Natural killer cell (primary cell): ENCODE data around the gene CRYBA2. TPM values are rescaled to one million over a fixed set of nuclear protein-coding genes. Genes with fewer than 3 reads are reported as not detected.

Source experiments
- ATAC-seq, 3 donors: fragments of 150-1000 bp in 2 of 3; fragments of 200-7000 bp in 1 of 3; cut with Tn5 transposase; 1 replicate in 1 of 3; 2 replicates in 2 of 3; pipeline ENCODE4 v1.10.0; 2021; ENCODE audit warnings: mild to moderate bottlenecking in 2 of 3, moderate library complexity in 2 of 3
- DNase-seq, 2 donors: peaks; one replicate each; pipeline versions ENCODE4 v3.0.0 to v3.0.0-alpha.2; 2013 to 2021; ENCODE audit warnings: mixed read lengths in 1 of 2
- H3K27ac ChIP-seq: one replicate; pipeline ENCODE4 v1.5.1; 2013; ENCODE audit warnings: mild to moderate bottlenecking, low read length
- H3K27me3 ChIP-seq: one replicate; pipeline ENCODE4 v1.6.1; 2013; ENCODE audit warnings: low read length; ENCODE audit not compliant: control insufficient read depth, insufficient read depth
- H3K36me3 ChIP-seq: one replicate; pipeline ENCODE4 v1.6.1; 2013; ENCODE audit warnings: low read length; ENCODE audit not compliant: control insufficient read depth, insufficient read depth
- H3K4me1 ChIP-seq: one replicate; pipeline ENCODE4 v1.6.1; 2013; ENCODE audit warnings: low read length; ENCODE audit not compliant: control insufficient read depth, insufficient read depth
- H3K4me3 ChIP-seq: one replicate; pipeline ENCODE4 v1.5.1; 2013; ENCODE audit warnings: low read length
- H3K9me3 ChIP-seq: one replicate; pipeline ENCODE4 v1.6.1; 2013; ENCODE audit warnings: low read length; ENCODE audit not compliant: control insufficient read depth, insufficient read depth
- H3K27ac Mint-ChIP-seq, 2 donors: one replicate each; pipeline ENCODE4 v1.8.0; 2022; ENCODE audit warnings: mild to moderate bottlenecking in 2 of 2, mixed read lengths in 2 of 2, moderate library complexity in 1 of 2
- H3K27me3 Mint-ChIP-seq, 2 donors: one replicate each; pipeline ENCODE4 v1.8.0; 2022; ENCODE audit warnings: low read depth in 2 of 2, mixed read lengths in 2 of 2
- H3K36me3 Mint-ChIP-seq: one replicate; pipeline ENCODE4 v1.8.0; 2022; ENCODE audit warnings: mixed read lengths
- H3K4me1 Mint-ChIP-seq, 2 donors: one replicate each; pipeline ENCODE4 v1.8.0; 2022; ENCODE audit warnings: mixed read lengths in 2 of 2
- H3K4me3 Mint-ChIP-seq: one replicate; pipeline ENCODE4 v1.8.0; 2022; ENCODE audit warnings: mild to moderate bottlenecking, moderate library complexity, mixed read lengths
- H3K9me3 Mint-ChIP-seq, 2 donors: one replicate each; pipeline ENCODE4 v1.8.0; 2022; ENCODE audit warnings: mixed read lengths in 2 of 2
- CTCF ChIP-seq: fragments of 200-600 bp; IDR thresholded peaks from one replicate; pipeline ENCODE4 v1.8.0; 2022; ENCODE audit warnings: antibody characterized with exemption
- WGBS: methylation state at CpG from one replicate; pipeline ENCODE4 v1.1.7; 2013; ENCODE audit warnings: missing lambda C conversion rate; ENCODE audit not compliant: insufficient coverage; 5-methylcytosine and 5-hydroxymethylcytosine counted together
- intact Hi-C: fragments of 100-400 bp; cut with micrococcal nuclease; formaldehyde crosslinking; loops from one replicate; pipeline ENCODE4 v1.14.2; 2022
- total RNA-seq, 4 donors: library from RNA; stranded (reverse); fragments of 120-200 nt in 1 of 4; gene quantifications; one replicate each; pipeline versions ENCODE4 v1.2.3 to v1.2.4, GENCODE V29; 2013 to 2022

Gene CRYBA2
- total RNA-seq, 3 donors from 2014 or later (not counting 1 experiment from before 2014, with no cell fraction given): not detected

GRCh38 chr2:218953366-218953954, 39.8 kb downstream of the CRYBA2 start:
- DNase-seq: no peak
- H3K27ac Mint-ChIP-seq: no peak overlapping the region
- no peak for TF ChIP-seq CTCF
- no peaks in the 10 kb centered on the region for H3K4me1 Mint-ChIP-seq
- Histone ChIP-seq H3K4me3 (no peak overlapping the region), H3K4me1 (no peaks in the 10 kb centered on the region), H3K9me3 (no peaks in the 10 kb centered on the region), H3K27ac (no peak overlapping the region), H3K36me3 (no peaks in the 10 kb centered on the region), H3K27me3 (peaks cover 8% of the 10 kb centered on the region)
- ATAC-seq: no peak
- no peaks in the 10 kb centered on the region for H3K9me3 Mint-ChIP-seq
- H3K27me3 Mint-ChIP-seq: peaks cover 48 to 54% of the 10 kb centered on the region in 2 donors
- H3K4me3 Mint-ChIP-seq: no peak overlapping the region
- WGBS: 74% methylated on average over 18 of the region's 18 CpGs
- intact Hi-C loops: no loop called here
- no peaks in the 10 kb centered on the region for H3K36me3 Mint-ChIP-seq

- H3K27me3 ChIP-seq: peaks cover 4% of the 10 kb centered on the region
- no peaks in the 10 kb centered on the region for H3K4me1 ChIP-seq
- WGBS: 97% methylated on average over 7 of the region's 7 CpGs
- no peak overlapping the region for H3K4me3 Mint-ChIP-seq
- no peaks in the 10 kb centered on the region for H3K9me3 ChIP-seq
- DNase-seq (no peak), ATAC-seq (no peak)
- H3K27ac ChIP-seq: no peak overlapping the region
- no peak for TF ChIP-seq CTCF
- H3K9me3 Mint-ChIP-seq: no peaks in the 10 kb centered on the region
- intact Hi-C loops: no loop called here
- H3K4me3 ChIP-seq: no peak overlapping the region
- H3K27ac Mint-ChIP-seq: no peak overlapping the region
- peaks cover 37 to 41% of the 10 kb centered on the region in 2 donors for H3K27me3 Mint-ChIP-seq
- H3K4me1 Mint-ChIP-seq: no peaks in the 10 kb centered on the region
- H3K36me3 ChIP-seq: no peaks in the 10 kb centered on the region
- H3K36me3 Mint-ChIP-seq: no peaks in the 10 kb centered on the region
These were observed 41.1 kb downstream of the CRYBA2 start for GRCh38 chr2:218952160-218952559.

- Histone ChIP-seq H3K27me3 (no peaks in the 10 kb centered on the region), H3K9me3 (no peaks in the 10 kb centered on the region), H3K4me1 (no peaks in the 10 kb centered on the region), H3K36me3 (no peaks in the 10 kb centered on the region), H3K27ac (no peak overlapping the region), H3K4me3 (no peak overlapping the region)
- Mint-ChIP-seq H3K27ac (no peak overlapping the region), H3K4me1 (no peaks in the 10 kb centered on the region), H3K36me3 (no peaks in the 10 kb centered on the region), H3K4me3 (no peak overlapping the region), H3K9me3 (no peaks in the 10 kb centered on the region), H3K27me3 (peaks cover 26 to 35% of the 10 kb centered on the region in 2 donors)
- TF ChIP-seq CTCF: no peak
- ATAC-seq: no peak
- DNase-seq: no peak
- intact Hi-C loops: no loop called here
- WGBS: 83% methylated on average over 1 of the region's 1 CpG
These were observed 46.6 kb downstream of the CRYBA2 start for GRCh38 chr2:218946621-218947020.

GRCh38 chr2:218944759-218945404, 48.3 kb downstream of the CRYBA2 start:
- Mint-ChIP-seq H3K36me3 (no peaks in the 10 kb centered on the region), H3K27ac (no peak overlapping the region), H3K4me3 (no peak overlapping the region), H3K9me3 (no peaks in the 10 kb centered on the region), H3K4me1 (no peaks in the 10 kb centered on the region), H3K27me3 (peaks cover 20 to 48% of the 10 kb centered on the region in 2 donors)
- Histone ChIP-seq H3K27ac (no peak overlapping the region), H3K4me1 (no peaks in the 10 kb centered on the region), H3K9me3 (no peaks in the 10 kb centered on the region), H3K4me3 (no peak overlapping the region), H3K36me3 (no peaks in the 10 kb centered on the region), H3K27me3 (no peaks in the 10 kb centered on the region)
- intact Hi-C loops: no loop called here
- TF ChIP-seq CTCF: no peak
- DNase-seq: no peak
- WGBS: 93% methylated on average over 1 of the region's 1 CpG
- ATAC-seq: no peak
